Brain (organoid and tissue), 1 donor: ENCODE measurements around the gene POLR3E. TPM values are rescaled to one million over a fixed set of nuclear protein-coding genes. Genes with fewer than 3 reads are reported as not detected.

Source experiments
- polyA plus RNA-seq: library from polyadenylated mRNA; stranded (reverse); fragments of 350-450 nt; fragmentation: Illumina TruSeq; extraction: RNeasy Lipid Tissue Mini Kit (QIAGEN cat#74804); gene quantifications from one replicate; pipeline ENCODE4 v1.2.3, GENCODE V29; 2015; ENCODE audit warnings: low read depth, low replicate concordance; ENCODE audit not compliant: insufficient read depth

Gene POLR3E
- polyA plus RNA-seq, 1 donor from 2014 or later: 14.9 TPM

Other genes with a start within 250 kb of the POLR3E start
- gene VWA3A, start 204.9 kb upstream of the POLR3E start, polyA plus RNA-seq: 0.08 TPM
- not detected for gene SDR42E2, start 134.9 kb upstream of the POLR3E start, polyA plus RNA-seq
- 2.7 TPM for gene EEF2K, start 91.1 kb upstream of the POLR3E start, polyA plus RNA-seq
- 8.4 TPM for gene CDR2, start 77.2 kb downstream of the POLR3E start, polyA plus RNA-seq
- gene NPIPB5, start 213.5 kb downstream of the POLR3E start, polyA plus RNA-seq: 11.3 TPM